HepG2 (cell line): Measurements from ENCODE around the gene PIGO.

Source experiments
- GABPA ChIP-seq, 2 experiments: IDR thresholded peaks; 2 replicates each; pipeline ENCODE4 v1.6.1; 2011 to 2016; ENCODE audit warnings: low read depth in 2 of 2, low read length in 1 of 2, missing biosample characterization in 1 of 2, missing genetic modification characterization in 1 of 2
- PRDM4 ChIP-seq: sonication (generic); formaldehyde crosslinking; IDR thresholded peaks from 2 replicates; pipeline ENCODE4 v1.9.0; 2021; ENCODE audit warnings: missing genetic modification reagents, borderline replicate concordance
- RXRA ChIP-seq: sonication (generic); formaldehyde crosslinking; IDR thresholded peaks from 2 replicates; pipeline ENCODE4 v1.5.1; 2020; ENCODE audit warnings: missing genetic modification reagents
- TBL1XR1 ChIP-seq: fragments of 150-350 bp; IDR thresholded peaks from 2 replicates; pipeline ENCODE4 v1.6.1; 2014; ENCODE audit warnings: borderline replicate concordance, low read length; ENCODE audit not compliant: partially characterized antibody
- TBX3 ChIP-seq: fragments of 450-650 bp; IDR thresholded peaks from 2 replicates; pipeline ENCODE4 v1.6.1; 2017; ENCODE audit warnings: antibody characterized with exemption, mild to moderate bottlenecking, inconsistent platforms, borderline replicate concordance
- ZNF136 ChIP-seq: sonication (generic); formaldehyde crosslinking; IDR thresholded peaks from 2 replicates; pipeline ENCODE4 v1.8.1; 2022; ENCODE audit warnings: low read depth, mild to moderate bottlenecking, moderate library complexity, missing genetic modification reagents
- ZNF737 ChIP-seq: sonication (generic); formaldehyde crosslinking; IDR thresholded peaks from 2 replicates; pipeline ENCODE4 v1.5.0; 2020; ENCODE audit warnings: missing genetic modification reagents, mild to moderate bottlenecking, borderline replicate concordance
- TF ChIP-seq, protein P1 (sequence below): sonication (generic); formaldehyde crosslinking; conservative IDR thresholded peaks from 2 replicates; pipeline ENCODE4 v1.8.0; 2022; ENCODE audit warnings: low read depth, missing genetic modification reagents
- TF ChIP-seq, protein P2 (sequence below): sonication (generic); formaldehyde crosslinking; IDR thresholded peaks from 2 replicates; pipeline ENCODE4 v1.8.0; 2022; ENCODE audit warnings: mild to moderate bottlenecking, missing genetic modification reagents, borderline replicate concordance
- TF ChIP-seq, protein P3 (sequence below): sonication (generic); formaldehyde crosslinking; IDR thresholded peaks from 2 replicates; pipeline ENCODE4 v1.5.0; 2020; ENCODE audit warnings: mild to moderate bottlenecking, missing genetic modification reagents, moderate library complexity

- no peak for TF ChIP-seq TBX3
- TF ChIP-seq, protein P1, sequence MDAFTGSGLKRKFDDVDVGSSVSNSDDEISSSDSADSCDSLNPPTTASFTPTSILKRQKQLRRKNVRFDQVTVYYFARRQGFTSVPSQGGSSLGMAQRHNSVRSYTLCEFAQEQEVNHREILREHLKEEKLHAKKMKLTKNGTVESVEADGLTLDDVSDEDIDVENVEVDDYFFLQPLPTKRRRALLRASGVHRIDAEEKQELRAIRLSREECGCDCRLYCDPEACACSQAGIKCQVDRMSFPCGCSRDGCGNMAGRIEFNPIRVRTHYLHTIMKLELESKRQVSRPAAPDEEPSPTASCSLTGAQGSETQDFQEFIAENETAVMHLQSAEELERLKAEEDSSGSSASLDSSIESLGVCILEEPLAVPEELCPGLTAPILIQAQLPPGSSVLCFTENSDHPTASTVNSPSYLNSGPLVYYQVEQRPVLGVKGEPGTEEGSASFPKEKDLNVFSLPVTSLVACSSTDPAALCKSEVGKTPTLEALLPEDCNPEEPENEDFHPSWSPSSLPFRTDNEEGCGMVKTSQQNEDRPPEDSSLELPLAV (CRISPR knock-in tag) = no peak
- TF ChIP-seq, protein P2, sequence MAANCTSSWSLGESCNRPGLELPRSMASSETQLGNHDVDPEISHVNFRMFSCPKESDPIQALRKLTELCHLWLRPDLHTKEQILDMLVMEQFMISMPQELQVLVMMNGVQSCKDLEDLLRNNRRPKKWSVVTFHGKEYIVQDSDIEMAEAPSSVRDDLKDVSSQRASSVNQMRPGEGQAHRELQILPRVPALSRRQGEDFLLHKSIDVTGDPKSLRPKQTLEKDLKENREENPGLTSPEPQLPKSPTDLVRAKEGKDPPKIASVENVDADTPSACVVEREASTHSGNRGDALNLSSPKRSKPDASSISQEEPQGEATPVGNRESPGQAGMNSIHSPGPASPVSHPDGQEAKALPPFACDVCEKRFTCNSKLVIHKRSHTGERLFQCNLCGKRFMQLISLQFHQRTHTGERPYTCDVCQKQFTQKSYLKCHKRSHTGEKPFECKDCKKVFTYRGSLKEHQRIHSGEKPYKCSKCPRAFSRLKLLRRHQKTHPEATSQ = no peak
- TF ChIP-seq GABPA (IDR thresholded peaks at IDR 0.05; ENCODE audit: low read depth, low read length) = no peak
- TF ChIP-seq GABPA (CRISPR knock-in tag; IDR thresholded peaks at IDR 0.05; ENCODE audit: low read depth) = no peak
- no peak for TF ChIP-seq PRDM4 (CRISPR knock-in tag)
- TF ChIP-seq, protein P3, sequence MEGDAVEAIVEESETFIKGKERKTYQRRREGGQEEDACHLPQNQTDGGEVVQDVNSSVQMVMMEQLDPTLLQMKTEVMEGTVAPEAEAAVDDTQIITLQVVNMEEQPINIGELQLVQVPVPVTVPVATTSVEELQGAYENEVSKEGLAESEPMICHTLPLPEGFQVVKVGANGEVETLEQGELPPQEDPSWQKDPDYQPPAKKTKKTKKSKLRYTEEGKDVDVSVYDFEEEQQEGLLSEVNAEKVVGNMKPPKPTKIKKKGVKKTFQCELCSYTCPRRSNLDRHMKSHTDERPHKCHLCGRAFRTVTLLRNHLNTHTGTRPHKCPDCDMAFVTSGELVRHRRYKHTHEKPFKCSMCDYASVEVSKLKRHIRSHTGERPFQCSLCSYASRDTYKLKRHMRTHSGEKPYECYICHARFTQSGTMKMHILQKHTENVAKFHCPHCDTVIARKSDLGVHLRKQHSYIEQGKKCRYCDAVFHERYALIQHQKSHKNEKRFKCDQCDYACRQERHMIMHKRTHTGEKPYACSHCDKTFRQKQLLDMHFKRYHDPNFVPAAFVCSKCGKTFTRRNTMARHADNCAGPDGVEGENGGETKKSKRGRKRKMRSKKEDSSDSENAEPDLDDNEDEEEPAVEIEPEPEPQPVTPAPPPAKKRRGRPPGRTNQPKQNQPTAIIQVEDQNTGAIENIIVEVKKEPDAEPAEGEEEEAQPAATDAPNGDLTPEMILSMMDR (CRISPR knock-in tag) = no peak
- no peak for TF ChIP-seq ZNF136 (CRISPR knock-in tag)
- TF ChIP-seq RXRA (CRISPR knock-in tag) = no peak
- TF ChIP-seq TBL1XR1 = no peak
- TF ChIP-seq ZNF737 (CRISPR knock-in tag) = no peak
Observed at GRCh38 chr9:35074791-35075190, 21.6 kb downstream of the PIGO start.
